Left kidney (tissue), 2 donors: ENCODE measurements around the gene BCL2L12. TPM values are rescaled to one million over a fixed set of nuclear protein-coding genes. Genes with fewer than 3 reads are reported as not detected.

Source experiments
- DNase-seq: peaks from one replicate; pipeline ENCODE4 v3.0.0-alpha.2; 2013
- polyA plus RNA-seq: library from polyadenylated mRNA; unstranded; fragments of 120-200 nt; gene quantifications from one replicate; pipeline ENCODE4 v1.2.1, GENCODE V29; 2013; ENCODE audit not compliant: insufficient read length

BCL2L12 gene
- polyA plus RNA-seq, 1 donor: 20.7 TPM

GRCh38 chr19:49660338-49660961 lies 5.3 kb upstream of the BCL2L12 start:
- DNase-seq: no peak

- no peak for DNase-seq
Measured at GRCh38 chr19:49662011-49662410, 3.7 kb upstream of the BCL2L12 start.

GRCh38 chr19:49663224-49663623 lies 2.5 kb upstream of the BCL2L12 start:
- DNase-seq: no peak

DNA sequence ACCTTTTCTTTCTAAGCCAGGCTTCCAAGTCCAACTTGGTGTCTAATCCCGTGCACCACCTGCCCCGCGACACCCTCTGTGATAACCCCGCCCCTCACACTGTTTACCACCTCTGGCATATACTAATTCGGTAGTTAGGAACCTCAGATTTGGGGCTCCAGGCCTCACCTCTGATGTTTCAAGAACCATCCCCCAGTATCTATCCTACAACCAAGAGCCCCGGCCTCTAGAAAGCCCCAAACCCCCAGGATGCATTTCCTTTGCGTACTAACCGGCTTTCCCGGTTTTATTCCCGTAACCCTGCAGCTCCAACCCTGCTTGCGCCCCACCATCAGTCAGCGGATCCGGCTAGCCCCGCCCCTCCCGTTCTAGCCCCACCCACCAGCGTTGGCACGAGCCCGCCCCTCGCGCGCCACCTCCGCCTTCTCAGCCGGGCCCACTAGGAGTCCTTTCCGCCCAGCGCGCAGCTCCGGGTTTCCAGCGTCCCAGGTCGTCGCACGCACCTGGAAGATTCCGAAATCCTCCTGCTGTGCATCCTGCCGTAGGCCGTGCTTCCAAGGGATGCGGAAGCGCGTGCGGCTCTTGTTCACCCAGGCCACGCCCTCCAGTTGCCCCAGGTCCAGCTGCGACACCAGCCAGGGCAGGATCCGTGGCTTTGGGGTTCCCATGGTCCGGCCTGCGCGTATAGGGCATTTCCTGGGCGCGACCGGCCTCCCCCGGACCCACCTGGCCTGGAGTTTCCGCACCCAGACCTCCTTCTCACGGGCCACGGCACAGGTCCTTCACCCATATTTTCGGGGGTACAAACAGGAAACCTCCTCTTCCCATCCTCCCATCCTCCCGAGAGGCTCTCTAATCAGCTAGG lies 1.3 kb upstream of the BCL2L12 start:
- DNase-seq: peak; percentile 79

- DNase-seq: no peak
Measured at GRCh38 chr19:49665036-49665350, 740 bp upstream of the BCL2L12 start.

GRCh38 chr19:49666120-49666444 lies 349 bp downstream of the BCL2L12 start:
- no peak for DNase-seq

DNA sequence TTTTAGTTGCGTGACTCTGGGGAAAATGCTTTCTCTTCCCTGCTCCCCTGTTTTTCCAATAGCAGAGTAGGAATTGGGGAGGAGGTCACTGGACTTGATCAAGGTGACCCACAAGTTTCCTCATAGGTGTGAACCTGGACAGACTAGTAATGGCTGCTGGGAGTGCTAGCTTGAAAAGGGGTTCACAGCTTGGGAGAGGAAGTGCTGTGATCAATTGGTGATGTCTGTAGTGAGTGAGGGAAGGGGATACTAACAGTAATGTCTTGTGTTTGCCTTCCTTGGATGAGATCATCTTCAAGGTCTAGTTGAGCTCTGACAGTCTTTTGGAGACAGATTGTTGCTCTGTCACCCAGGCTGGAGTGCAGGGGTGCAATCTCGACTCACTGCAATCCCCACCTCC lies 1.7 kb downstream of the BCL2L12 start:
- no peak for DNase-seq

GRCh38 chr19:49669516-49669915 lies 3.8 kb downstream of the BCL2L12 start:
- no peak for DNase-seq

DNA sequence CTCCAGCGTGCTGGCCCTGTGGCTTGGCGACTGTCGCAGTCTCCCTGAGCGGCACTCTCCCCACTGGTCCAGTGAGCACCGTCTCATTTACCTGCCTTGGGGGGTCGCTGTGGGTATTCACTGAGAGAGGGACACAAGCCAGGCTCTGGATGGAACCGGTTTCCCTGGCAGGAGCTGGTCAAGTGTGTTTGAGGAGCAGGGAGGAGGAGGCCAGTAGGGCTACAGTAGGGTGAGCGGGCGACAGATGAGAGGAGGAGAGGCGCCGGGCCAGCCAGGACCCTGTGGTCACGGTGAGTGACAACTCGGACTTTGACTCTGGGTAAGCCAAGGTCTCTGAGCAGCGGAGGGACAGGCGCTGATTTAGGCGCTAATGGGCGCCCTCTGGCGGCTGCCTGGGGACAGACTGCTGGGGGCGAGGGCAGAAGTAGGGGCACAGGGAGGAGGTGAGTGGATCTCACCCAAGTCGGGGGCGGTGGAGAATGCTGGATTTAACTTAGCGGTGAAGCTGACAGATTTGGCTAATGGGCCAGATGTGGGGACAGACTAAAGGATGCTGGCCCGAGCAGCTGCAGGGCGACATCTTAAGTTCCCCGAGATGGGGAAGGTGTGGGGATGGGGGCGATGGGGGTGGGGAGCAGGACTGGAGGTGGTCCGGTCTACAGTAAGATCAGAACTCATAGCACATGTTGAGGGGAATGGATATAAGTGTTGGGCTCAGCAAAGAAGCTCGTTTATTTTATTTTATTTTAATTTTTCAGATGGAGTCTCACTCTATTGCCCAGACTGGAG lies 6.6 kb downstream of the BCL2L12 start:
- peak; percentile 75 for DNase-seq

DNA sequence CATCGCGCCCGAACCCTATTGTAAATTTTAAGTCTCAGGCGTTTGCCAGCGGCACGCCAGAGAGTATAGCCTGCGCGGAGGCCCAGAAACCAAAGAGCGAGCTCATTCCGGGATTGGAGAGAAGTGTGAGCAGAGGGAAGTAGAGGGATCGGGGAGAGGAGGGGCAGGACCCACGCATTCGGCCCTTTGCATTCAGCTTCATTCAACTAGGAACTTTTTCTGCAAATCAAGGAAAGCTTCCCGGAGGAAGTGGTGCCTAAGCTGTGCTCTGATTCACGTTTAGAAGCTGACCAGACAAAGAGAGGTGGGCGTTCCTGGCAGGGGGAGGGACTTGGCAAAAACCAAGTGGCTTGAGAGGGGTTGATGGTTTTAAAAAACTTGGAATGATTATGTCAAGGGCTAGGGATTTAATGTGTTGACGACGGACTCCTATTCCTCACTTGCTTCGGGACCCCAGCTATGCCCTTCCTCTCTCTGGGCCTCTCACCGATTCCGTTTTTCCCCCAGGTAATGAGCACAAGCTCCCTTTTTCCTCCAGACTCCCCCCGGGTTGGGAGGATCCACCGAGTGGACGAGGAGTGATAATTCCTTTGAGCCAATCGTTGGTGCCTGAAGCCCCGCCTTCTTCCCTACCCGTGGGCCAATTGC lies 10.5 kb downstream of the BCL2L12 start:
- peak; percentile 92 for DNase-seq

DNA sequence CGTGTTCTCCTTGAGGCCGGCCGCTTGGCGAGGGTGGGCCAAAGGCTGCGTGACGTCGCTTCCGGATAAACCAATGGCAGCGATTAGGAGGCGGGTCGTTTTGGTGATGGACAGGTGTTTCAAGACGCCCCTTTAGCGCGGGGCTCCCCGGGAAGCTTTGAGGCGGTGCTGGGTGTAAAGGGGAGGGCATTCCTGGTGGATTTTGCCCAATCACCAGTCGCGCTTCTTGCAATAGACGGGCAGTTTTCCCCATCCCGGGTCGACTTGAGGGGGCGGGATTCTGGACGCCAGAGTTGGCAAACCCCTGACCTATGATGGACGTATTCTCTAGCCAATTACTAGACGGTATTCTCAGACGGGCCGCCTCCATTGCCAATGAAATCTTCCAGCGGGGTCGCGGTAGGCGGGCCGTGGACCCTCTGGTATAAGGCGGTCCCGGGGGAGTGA lies 11.1 kb downstream of the BCL2L12 start:
- DNase-seq: peak; percentile 100

- no peak for DNase-seq
Measured at GRCh38 chr19:49677231-49677900, 11.6 kb downstream of the BCL2L12 start, which contains the start of gene PRMT1. Gene PRMT1, plus strand, starts transcription at chr19:49677271. Its CDS starts 10 bp downstream, at chr19:49677281.

- peak; percentile 90 for DNase-seq
Measured at GRCh38 chr19:49677901-49678674, 12.4 kb downstream of the BCL2L12 start.

DNA sequence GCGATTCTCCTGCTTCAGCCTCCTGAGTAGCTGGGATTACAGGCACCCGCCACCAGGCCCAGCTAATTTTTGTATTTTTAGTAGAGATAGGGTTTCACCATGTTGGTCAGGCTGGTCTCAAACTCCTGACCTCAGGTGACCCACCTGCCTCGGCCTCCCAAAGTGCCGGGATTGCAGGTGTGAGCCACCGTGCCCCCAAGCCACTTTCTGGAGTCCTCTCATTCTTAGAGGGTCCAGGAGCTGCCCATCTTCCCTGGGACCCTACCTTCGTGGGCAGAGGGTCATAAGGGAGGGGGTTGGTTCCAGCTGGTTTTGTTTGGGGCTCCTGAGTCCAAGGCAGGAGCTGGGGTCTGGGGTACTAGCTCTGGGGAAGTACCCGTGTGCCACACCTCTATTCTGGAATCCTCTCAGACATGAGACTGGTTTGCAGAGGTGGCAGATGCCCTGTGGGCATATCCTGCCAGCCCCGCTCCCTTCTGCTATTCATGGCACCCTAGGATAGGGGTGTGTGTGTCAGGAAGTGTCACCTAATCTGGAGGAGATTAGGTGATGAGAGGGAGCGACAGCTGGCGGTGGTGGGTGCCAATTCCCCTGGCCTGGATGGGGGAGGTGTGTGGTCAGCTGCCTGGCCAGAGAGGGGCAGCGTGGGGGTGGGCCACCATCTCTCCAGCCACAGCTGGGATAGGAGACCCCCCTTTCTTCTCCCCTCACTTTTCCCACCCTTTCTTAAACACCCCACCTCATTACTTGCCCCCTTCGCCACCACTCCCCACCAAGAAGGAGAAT lies 13.4 kb downstream of the BCL2L12 start:
- no peak for DNase-seq

DNA sequence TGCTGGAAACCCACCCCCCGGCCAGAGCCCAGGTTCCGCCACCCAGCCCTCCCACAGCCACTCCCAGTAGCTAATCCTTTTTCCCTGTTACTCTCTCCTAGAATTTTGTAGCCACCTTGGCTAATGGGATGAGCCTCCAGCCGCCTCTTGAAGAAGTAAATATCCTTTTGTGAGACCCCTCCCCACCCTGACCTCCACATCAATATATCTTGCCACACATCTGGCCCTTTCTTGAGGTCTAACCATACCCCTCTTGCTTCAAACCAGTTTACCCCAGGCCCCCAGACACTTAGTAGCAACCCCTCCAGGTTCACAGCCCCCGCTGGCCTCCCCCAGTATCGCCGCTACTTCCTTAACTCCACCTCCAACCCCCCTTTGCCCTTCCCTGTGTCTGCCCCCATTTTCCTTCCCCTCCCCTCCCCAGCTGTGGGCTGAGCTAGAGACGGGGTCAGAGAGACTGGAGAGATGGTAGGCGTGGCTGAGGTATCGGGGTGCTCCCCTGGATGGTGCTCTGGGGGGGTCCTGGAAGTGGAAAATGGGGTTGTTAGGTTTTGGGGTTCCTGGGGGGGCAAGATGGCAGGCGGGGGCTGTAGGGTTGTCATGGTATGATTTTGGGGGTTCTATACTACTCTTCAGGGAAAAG lies 14.2 kb downstream of the BCL2L12 start:
- no peak for DNase-seq

GRCh38 chr19:49680421-49681351 lies 15.0 kb downstream of the BCL2L12 start:
- peak; percentile 92 for DNase-seq

- no peak for DNase-seq
Measured at GRCh38 chr19:49681830-49682229, 16.1 kb downstream of the BCL2L12 start.

DNA sequence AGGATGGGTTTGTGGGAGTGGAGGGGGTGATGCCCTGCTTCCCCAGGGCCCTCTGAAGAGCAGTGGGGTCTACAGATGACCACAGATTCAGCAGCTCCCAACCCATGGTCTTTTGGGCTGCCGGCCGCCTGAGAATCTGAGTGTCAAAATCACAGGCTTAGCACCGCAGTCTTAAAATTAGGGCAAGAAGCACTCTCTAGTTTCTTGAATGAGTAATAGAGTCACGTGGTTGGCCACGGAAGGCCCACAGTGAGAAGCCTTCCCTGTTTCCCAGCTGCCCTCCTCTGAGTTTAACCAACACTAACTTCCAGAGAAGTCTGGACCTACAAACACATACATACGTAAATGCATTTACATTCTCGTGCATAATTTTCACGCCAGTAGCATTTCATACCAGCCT lies 16.5 kb downstream of the BCL2L12 start:
- no peak for DNase-seq
